Neural cell (in vitro differentiated cells): ENCODE results near the gene AMZ1. TPM values are rescaled to one million over a fixed set of nuclear protein-coding genes. Genes with fewer than 3 reads are reported as not detected.

Experiments used
- H2AFZ ChIP-seq: fragments of 200-600, 300-800 bp; sonication (generic), shearing (Covaris generic); 2 replicates; pipeline ENCODE4 v1.6.0; 2014; ENCODE audit warnings: low read depth, mild to moderate bottlenecking, antibody characterized with exemption, low read length, moderate library complexity
- H3F3A ChIP-seq: fragments of 200-600 bp; shearing (Covaris generic); 2 replicates; pipeline ENCODE4 v1.6.1; 2016; ENCODE audit warnings: mild to moderate bottlenecking, moderate library complexity, mixed read lengths, antibody characterized with exemption, low read length; ENCODE audit not compliant: insufficient read depth, poor library complexity, severe bottlenecking
- H3K27ac ChIP-seq: fragments of 200-600, 300-800 bp; sonication (generic), shearing (Covaris generic); 2 replicates; pipeline ENCODE4 v1.5.1; 2014; ENCODE audit warnings: mild to moderate bottlenecking, low read length, moderate library complexity
- H3K27me3 ChIP-seq: fragments of 300-800, 200-600 bp; sonication (generic), shearing (Covaris generic); 2 replicates; pipeline ENCODE4 v1.6.0; 2014; ENCODE audit warnings: mild to moderate bottlenecking, low read depth, low read length, moderate library complexity; ENCODE audit not compliant: insufficient read depth
- H3K36me3 ChIP-seq: fragments of 300-800, 200-600 bp; sonication (generic), shearing (Covaris generic); 2 replicates; pipeline ENCODE4 v1.5.1; 2014; ENCODE audit warnings: mild to moderate bottlenecking, antibody characterized with exemption, low read length, moderate library complexity; ENCODE audit not compliant: insufficient read depth
- H3K4me2 ChIP-seq: fragments of 300-800, 200-600 bp; sonication (generic), shearing (Covaris generic); 2 replicates; pipeline ENCODE4 v1.6.0; 2014; ENCODE audit warnings: mild to moderate bottlenecking, low read length
- H3K4me3 ChIP-seq: fragments of 300-800, 200-600 bp; sonication (generic), shearing (Covaris generic); 2 replicates; pipeline ENCODE4 v1.5.1; 2014; ENCODE audit warnings: mild to moderate bottlenecking, low read length, moderate library complexity
- H3K79me2 ChIP-seq: fragments of 200-600 bp; shearing (Covaris generic); replicated peaks from 2 replicates; pipeline ENCODE4 v1.6.0; 2014; ENCODE audit warnings: mild to moderate bottlenecking, low read length, moderate library complexity; ENCODE audit not compliant: insufficient read depth
- H3K9ac ChIP-seq: fragments of 300-800, 200-600 bp; sonication (generic), shearing (Covaris generic); 2 replicates; pipeline ENCODE4 v1.6.1; 2016; ENCODE audit warnings: mild to moderate bottlenecking, low read length, mixed read lengths
- H3K9me2 ChIP-seq: fragments of 200-600 bp; shearing (Covaris generic); 2 replicates; pipeline ENCODE4 v1.6.1; 2016; ENCODE audit warnings: mild to moderate bottlenecking, low read length, mixed read lengths; ENCODE audit not compliant: insufficient read depth
- H3K9me3 ChIP-seq: fragments of 200-600, 300-800 bp; sonication (generic), shearing (Covaris generic); 2 replicates; pipeline ENCODE4 v1.6.1; 2016; ENCODE audit warnings: mild to moderate bottlenecking, mixed run types, low read length, moderate library complexity, mixed read lengths
- H4K20me1 ChIP-seq: fragments of 200-600 bp; shearing (Covaris generic); 2 replicates; pipeline ENCODE4 v1.6.1; 2016; ENCODE audit warnings: mild to moderate bottlenecking, mixed run types; ENCODE audit not compliant: insufficient read depth
- EP300 ChIP-seq: fragments of 450-650 bp; conservative IDR thresholded peaks from 2 replicates; pipeline ENCODE4 v1.6.1; 2014; ENCODE audit warnings: antibody characterized with exemption, mild to moderate bottlenecking, moderate library complexity; ENCODE audit not compliant: poor library complexity, severe bottlenecking
- EZH2 ChIP-seq: fragments of 200-600, 300-800 bp; shearing (Covaris generic), sonication (generic); IDR thresholded peaks from 2 replicates; pipeline ENCODE4 v1.6.1; 2014; ENCODE audit warnings: antibody characterized with exemption, low read length, borderline replicate concordance, mild to moderate bottlenecking; ENCODE audit not compliant: insufficient read depth, poor library complexity, severe bottlenecking
- MXI1 ChIP-seq: fragments of 450-650 bp; conservative IDR thresholded peaks from 2 replicates; pipeline ENCODE4 v1.6.1; 2014; ENCODE audit warnings: antibody characterized with exemption, mild to moderate bottlenecking; ENCODE audit not compliant: poor library complexity, severe bottlenecking
- POLR2AphosphoS5 ChIP-seq: IDR thresholded peaks from 2 replicates; pipeline ENCODE4 v1.6.1; 2012
- RAD21 ChIP-seq: fragments of 450-650 bp; conservative IDR thresholded peaks from 2 replicates; pipeline ENCODE4 v1.6.1; 2014; ENCODE audit warnings: antibody characterized with exemption, mild to moderate bottlenecking, moderate library complexity
- SMC3 ChIP-seq: fragments of 450-650 bp; conservative IDR thresholded peaks from 2 replicates; pipeline ENCODE4 v1.6.1; 2014; ENCODE audit warnings: antibody characterized with exemption, mild to moderate bottlenecking, moderate library complexity; ENCODE audit not compliant: poor library complexity
- TAF1 ChIP-seq: IDR thresholded peaks from 2 replicates; pipeline ENCODE4 v1.6.1; 2012; ENCODE audit warnings: low read depth
- polyA plus RNA-seq: library from polyadenylated mRNA; depleted of rRNA; stranded (reverse); fragments of >200 nt; gene quantifications from 2 replicates; pipeline ENCODE4 v1.2.3, GENCODE V29; 2014
- TF ChIP-seq, protein P1 (sequence below): IDR thresholded peaks from 2 replicates; pipeline ENCODE4 v1.6.1; 2012; ENCODE audit warnings: borderline replicate concordance
- TF ChIP-seq, protein P2 (sequence below): fragments of 450-650 bp; IDR thresholded peaks from 2 replicates; pipeline ENCODE4 v1.5.1; 2014; ENCODE audit warnings: antibody characterized with exemption, mild to moderate bottlenecking, moderate library complexity; ENCODE audit not compliant: poor library complexity, severe bottlenecking

The AMZ1 gene
- polyA plus RNA-seq, 1 donor from 2014 or later = not detected

DNA sequence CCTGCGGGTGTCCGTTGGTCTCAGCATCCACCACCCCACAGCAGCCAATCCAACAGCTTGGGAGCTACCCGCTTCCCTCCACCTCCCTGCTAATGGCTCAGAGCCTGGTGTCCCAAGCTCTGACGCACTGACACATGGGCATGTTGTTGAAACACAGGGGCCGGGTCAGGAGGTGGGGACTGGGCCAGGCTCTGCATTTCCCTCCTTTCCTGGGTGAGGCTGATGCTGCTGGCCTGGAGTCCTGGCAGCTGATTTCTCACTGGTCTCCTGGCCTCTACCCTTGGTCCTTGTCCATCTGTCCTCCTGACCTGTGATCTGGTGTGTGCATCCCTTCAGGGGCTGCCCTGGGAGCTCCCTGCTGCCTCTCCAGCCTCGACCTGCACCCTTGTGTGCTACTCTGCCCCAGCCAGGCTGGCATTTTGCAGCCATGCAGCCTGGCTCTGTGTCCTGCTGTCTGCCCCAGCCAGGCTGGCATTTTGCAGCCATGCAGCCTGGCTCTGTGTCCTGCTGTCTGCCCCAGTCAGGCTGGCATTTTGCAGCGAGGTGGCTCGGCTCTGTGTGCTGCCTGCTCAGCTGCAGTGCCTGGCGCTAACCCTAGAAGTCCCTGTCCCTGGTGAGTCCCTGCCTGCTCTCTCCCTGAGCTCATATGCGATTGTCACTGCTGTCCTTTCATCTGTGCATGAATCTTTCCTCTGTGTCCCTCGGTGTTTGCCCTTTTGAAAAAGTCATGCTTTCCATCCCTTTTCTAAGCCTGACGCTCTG is 14.0 kb downstream of the AMZ1 start:
- no peaks in the 10 kb centered on the region for H3K27me3 ChIP-seq
- H3K79me2 ChIP-seq = no peaks in the 10 kb centered on the region
- H3F3A ChIP-seq = no peaks in the 10 kb centered on the region
- no peak overlapping the region for H2AFZ ChIP-seq
- no peak overlapping the region for H3K4me3 ChIP-seq
- no peaks in the 10 kb centered on the region for H3K9me3 ChIP-seq
- H3K36me3 ChIP-seq = no peaks in the 10 kb centered on the region
- H3K9ac ChIP-seq = no peak overlapping the region
- no peaks in the 10 kb centered on the region for H4K20me1 ChIP-seq
- no peak overlapping the region for H3K27ac ChIP-seq
- H3K9me2 ChIP-seq = no peaks in the 10 kb centered on the region
- TF ChIP-seq, protein P1, sequence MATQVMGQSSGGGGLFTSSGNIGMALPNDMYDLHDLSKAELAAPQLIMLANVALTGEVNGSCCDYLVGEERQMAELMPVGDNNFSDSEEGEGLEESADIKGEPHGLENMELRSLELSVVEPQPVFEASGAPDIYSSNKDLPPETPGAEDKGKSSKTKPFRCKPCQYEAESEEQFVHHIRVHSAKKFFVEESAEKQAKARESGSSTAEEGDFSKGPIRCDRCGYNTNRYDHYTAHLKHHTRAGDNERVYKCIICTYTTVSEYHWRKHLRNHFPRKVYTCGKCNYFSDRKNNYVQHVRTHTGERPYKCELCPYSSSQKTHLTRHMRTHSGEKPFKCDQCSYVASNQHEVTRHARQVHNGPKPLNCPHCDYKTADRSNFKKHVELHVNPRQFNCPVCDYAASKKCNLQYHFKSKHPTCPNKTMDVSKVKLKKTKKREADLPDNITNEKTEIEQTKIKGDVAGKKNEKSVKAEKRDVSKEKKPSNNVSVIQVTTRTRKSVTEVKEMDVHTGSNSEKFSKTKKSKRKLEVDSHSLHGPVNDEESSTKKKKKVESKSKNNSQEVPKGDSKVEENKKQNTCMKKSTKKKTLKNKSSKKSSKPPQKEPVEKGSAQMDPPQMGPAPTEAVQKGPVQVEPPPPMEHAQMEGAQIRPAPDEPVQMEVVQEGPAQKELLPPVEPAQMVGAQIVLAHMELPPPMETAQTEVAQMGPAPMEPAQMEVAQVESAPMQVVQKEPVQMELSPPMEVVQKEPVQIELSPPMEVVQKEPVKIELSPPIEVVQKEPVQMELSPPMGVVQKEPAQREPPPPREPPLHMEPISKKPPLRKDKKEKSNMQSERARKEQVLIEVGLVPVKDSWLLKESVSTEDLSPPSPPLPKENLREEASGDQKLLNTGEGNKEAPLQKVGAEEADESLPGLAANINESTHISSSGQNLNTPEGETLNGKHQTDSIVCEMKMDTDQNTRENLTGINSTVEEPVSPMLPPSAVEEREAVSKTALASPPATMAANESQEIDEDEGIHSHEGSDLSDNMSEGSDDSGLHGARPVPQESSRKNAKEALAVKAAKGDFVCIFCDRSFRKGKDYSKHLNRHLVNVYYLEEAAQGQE = no peak
- TF ChIP-seq MXI1 (no peak), TAF1 (no peak), RAD21 (no peak), POLR2AphosphoS5 (no peak), SMC3 (no peak), EP300 (no peak), EZH2 (no peak)
- TF ChIP-seq, protein P2, sequence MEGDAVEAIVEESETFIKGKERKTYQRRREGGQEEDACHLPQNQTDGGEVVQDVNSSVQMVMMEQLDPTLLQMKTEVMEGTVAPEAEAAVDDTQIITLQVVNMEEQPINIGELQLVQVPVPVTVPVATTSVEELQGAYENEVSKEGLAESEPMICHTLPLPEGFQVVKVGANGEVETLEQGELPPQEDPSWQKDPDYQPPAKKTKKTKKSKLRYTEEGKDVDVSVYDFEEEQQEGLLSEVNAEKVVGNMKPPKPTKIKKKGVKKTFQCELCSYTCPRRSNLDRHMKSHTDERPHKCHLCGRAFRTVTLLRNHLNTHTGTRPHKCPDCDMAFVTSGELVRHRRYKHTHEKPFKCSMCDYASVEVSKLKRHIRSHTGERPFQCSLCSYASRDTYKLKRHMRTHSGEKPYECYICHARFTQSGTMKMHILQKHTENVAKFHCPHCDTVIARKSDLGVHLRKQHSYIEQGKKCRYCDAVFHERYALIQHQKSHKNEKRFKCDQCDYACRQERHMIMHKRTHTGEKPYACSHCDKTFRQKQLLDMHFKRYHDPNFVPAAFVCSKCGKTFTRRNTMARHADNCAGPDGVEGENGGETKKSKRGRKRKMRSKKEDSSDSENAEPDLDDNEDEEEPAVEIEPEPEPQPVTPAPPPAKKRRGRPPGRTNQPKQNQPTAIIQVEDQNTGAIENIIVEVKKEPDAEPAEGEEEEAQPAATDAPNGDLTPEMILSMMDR = no peak
- H3K4me2 ChIP-seq = no peak overlapping the region

DNA sequence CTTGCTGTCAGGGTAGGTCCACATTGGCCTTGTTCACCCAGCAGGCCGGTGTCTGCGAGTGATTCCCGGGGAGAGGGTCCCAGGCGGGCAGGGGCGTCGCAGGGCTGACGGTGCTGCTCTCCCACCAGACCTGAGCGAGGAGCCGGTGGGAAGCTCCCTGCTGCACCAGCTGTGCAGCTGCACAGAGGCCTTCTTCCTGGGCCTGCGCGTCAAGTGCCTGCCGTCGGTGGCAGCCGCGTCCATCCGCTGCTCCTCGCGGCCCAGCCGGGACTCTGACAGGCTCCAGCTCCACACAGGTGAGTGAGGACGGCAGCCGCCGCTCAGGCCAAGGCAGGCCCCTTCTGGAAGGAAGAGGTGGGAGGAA is 14.6 kb downstream of the AMZ1 start:
- Histone ChIP-seq H3K9me3 (no peaks in the 10 kb centered on the region), H3K9me2 (no peaks in the 10 kb centered on the region), H3F3A (no peaks in the 10 kb centered on the region), H3K4me2 (no peak overlapping the region), H3K27me3 (no peaks in the 10 kb centered on the region), H3K27ac (no peak overlapping the region), H3K36me3 (no peaks in the 10 kb centered on the region), H2AFZ (no peak overlapping the region), H3K9ac (no peak overlapping the region), H4K20me1 (no peaks in the 10 kb centered on the region), H3K79me2 (no peaks in the 10 kb centered on the region), H3K4me3 (no peak overlapping the region)
- no peak for TF ChIP-seq EP300
